ENCODE measurements around the gene SLC2A6. TPM values are rescaled to one million over a fixed set of nuclear protein-coding genes. Genes with fewer than 3 reads are reported as not detected.

SLC2A6 gene
- total RNA-seq, 2 donors from 2014 or later: 4.3 to 5.2 TPM

GRCh38 chr9:133502112-133502511, 23.2 kb upstream of the SLC2A6 start:
- H3K9me3 ChIP-seq: peaks cover 0 to 24% of the 10 kb centered on the region in 2 donors
- H3K36me3 ChIP-seq: no peaks in the 10 kb centered on the region
- H3K4me1 ChIP-seq: peaks cover 0 to 35% of the 10 kb centered on the region in 2 donors
- H3K27ac ChIP-seq: no peak overlapping the region
- TF ChIP-seq CTCF (IDR thresholded peaks at IDR 0.05): no peak
- no peaks in the 10 kb centered on the region for H3K27me3 ChIP-seq
- DNase-seq (ENCODE audit: low spot score): no peak
- H3K4me3 ChIP-seq: no peak overlapping the region

GRCh38 chr9:133499892-133500270, 21.0 kb upstream of the SLC2A6 start:
- Histone ChIP-seq H3K4me3 (no peak overlapping the region), H3K27me3 (no peaks in the 10 kb centered on the region), H3K9me3 (peaks cover 0 to 24% of the 10 kb centered on the region in 2 donors), H3K36me3 (no peaks in the 10 kb centered on the region), H3K4me1 (peaks cover 0 to 15% of the 10 kb centered on the region in 2 donors), H3K27ac (no peak overlapping the region)
- no peak for TF ChIP-seq CTCF (IDR thresholded peaks at IDR 0.05)
- no peak for DNase-seq (ENCODE audit: low spot score)

- H3K27ac ChIP-seq: no peak overlapping the region
- peaks cover 0 to 15% of the 10 kb centered on the region in 2 donors for H3K4me1 ChIP-seq
- peaks cover 0 to 24% of the 10 kb centered on the region in 2 donors for H3K9me3 ChIP-seq
- no peak for TF ChIP-seq CTCF (IDR thresholded peaks at IDR 0.05)
- no peak overlapping the region for H3K4me3 ChIP-seq
- no peaks in the 10 kb centered on the region for H3K27me3 ChIP-seq
- no peak for DNase-seq (ENCODE audit: low spot score)
- no peaks in the 10 kb centered on the region for H3K36me3 ChIP-seq
These were observed 20.4 kb upstream of the SLC2A6 start for GRCh38 chr9:133499132-133499891.

- H3K4me3 ChIP-seq: no peak overlapping the region
- no peak for TF ChIP-seq CTCF (IDR thresholded peaks at IDR 0.05)
- peaks cover 0 to 27% of the 10 kb centered on the region in 2 donors for H3K4me1 ChIP-seq
- H3K9me3 ChIP-seq: peaks cover 0 to 12% of the 10 kb centered on the region in 2 donors
- H3K36me3 ChIP-seq: no peaks in the 10 kb centered on the region
- H3K27ac ChIP-seq: no peak overlapping the region
- no peak for DNase-seq (ENCODE audit: low spot score)
- no peaks in the 10 kb centered on the region for H3K27me3 ChIP-seq
These were observed 18.3 kb upstream of the SLC2A6 start for GRCh38 chr9:133496861-133497842.

GRCh38 chr9:133495327-133496293, 16.7 kb upstream of the SLC2A6 start:
- TF ChIP-seq CTCF (IDR thresholded peaks at IDR 0.05): no peak
- no peak overlapping the region for H3K27ac ChIP-seq
- no peaks in the 10 kb centered on the region for H3K27me3 ChIP-seq
- H3K4me1 ChIP-seq: peaks cover 0 to 34% of the 10 kb centered on the region in 2 donors
- H3K9me3 ChIP-seq: no peaks in the 10 kb centered on the region
- H3K36me3 ChIP-seq: no peaks in the 10 kb centered on the region
- no peak overlapping the region for H3K4me3 ChIP-seq
- no peak for DNase-seq (ENCODE audit: low spot score)
